Activated CD4-positive, alpha-beta memory T cell treated with anti-CD3 and anti-CD28 coated beads for 36 hours (primary cell): Measurements from ENCODE around the gene AFF1. TPM values are rescaled to one million over a fixed set of nuclear protein-coding genes. Genes with fewer than 3 reads are reported as not detected.
"Not testable (repeated sequence)": the region's sequence is repeated elsewhere in the genome, so short reads cannot be mapped to it uniquely, and the experiment has no call there.

Source experiments
- CTCF ChIA-PET: fragments of 350-600 bp; sonication (Branson Sonifier 250); formaldehyde crosslinking; loops from one replicate; lab custom pipeline; 2021; ENCODE audit warnings: antibody characterized with exemption, inconsistent platforms; lab: Charles Lee
- POLR2A ChIA-PET: fragments of 350-600 bp; sonication (Branson Sonifier 250); formaldehyde crosslinking; loops from one replicate; lab custom pipeline; 2021; ENCODE audit warnings: antibody characterized with exemption; lab: Charles Lee
- DNase-seq: peaks from one replicate; pipeline ENCODE4 v3.0.0-alpha.2; 2020
- H3K27ac Mint-ChIP-seq: one replicate; pipeline ENCODE4 v1.8.0; 2021; ENCODE audit warnings: mixed read lengths
- H3K27me3 Mint-ChIP-seq: one replicate; pipeline ENCODE4 v1.8.0; 2021; ENCODE audit warnings: mixed read lengths
- H3K36me3 Mint-ChIP-seq: one replicate; pipeline ENCODE4 v1.8.0; 2021; ENCODE audit warnings: mixed read lengths
- H3K4me1 Mint-ChIP-seq: one replicate; pipeline ENCODE4 v1.8.0; 2021; ENCODE audit warnings: low read depth, mixed read lengths
- H3K4me3 Mint-ChIP-seq: one replicate; pipeline ENCODE4 v1.8.0; 2021; ENCODE audit warnings: mild to moderate bottlenecking, mixed read lengths
- H3K9me3 Mint-ChIP-seq: one replicate; pipeline ENCODE4 v1.8.0; 2021; ENCODE audit warnings: mixed read lengths
- intact Hi-C: fragments of 100-400 bp; cut with micrococcal nuclease; formaldehyde crosslinking; loops from one replicate; pipeline ENCODE4 v1.15.1; 2023
- total RNA-seq, 2 experiments: library from RNA; stranded (reverse); gene quantifications; one replicate each; pipeline ENCODE4 v1.2.3, GENCODE V29; 2021

The AFF1 gene
- total RNA-seq, 2 experiments from 2014 or later: 46.1 to 50.8 TPM

- Mint-ChIP-seq H3K9me3 (no peaks in the 10 kb centered on the region), H3K4me1 (peaks cover 57% of the 10 kb centered on the region), H3K36me3 (peaks cover 3% of the 10 kb centered on the region), H3K27ac (peak overlapping the region; percentile 97), H3K4me3 (peak overlapping the region; percentile 91), H3K27me3 (no peaks in the 10 kb centered on the region)
- POLR2A ChIA-PET: interaction anchor here (0.7 to 6.9 kb wide), 10 partner anchors 29 to 96 kb away, joined by 3 to 103 read pairs (median 9); partner anchors contain the start of gene AFF1
- intact Hi-C loops: loop anchor here (2.0 to 5.0 kb wide), 3 partner anchors 50 to 1375 kb away; partner anchors contain the start of gene KLHL8
- peak; percentile 63 for DNase-seq
- CTCF ChIA-PET: interaction anchor here (0.6 to 4.7 kb wide), 7 partner anchors 46 to 102 kb away, joined by 3 to 40 read pairs (median 13); partner anchors contain the start of gene AFF1
These were observed 73.0 kb downstream of the AFF1 start for GRCh38 chr4:87007528-87008446.

- H3K4me1 Mint-ChIP-seq: peaks cover 69% of the 10 kb centered on the region
- intact Hi-C loops: loop anchor here (5.0 kb wide), 2 partner anchors 52 to 1373 kb away; no protein-coding TSS in a partner anchor
- H3K27ac Mint-ChIP-seq: no peak overlapping the region
- no peak for DNase-seq
- H3K4me3 Mint-ChIP-seq: peak overlapping the region; percentile 63
- no peaks in the 10 kb centered on the region for H3K27me3 Mint-ChIP-seq
- ChIA-PET POLR2A (interaction anchor here (1.0 to 6.9 kb wide), 2 partner anchors 73 to 82 kb away, joined by 3 to 103 read pairs; partner anchors contain the start of gene AFF1), CTCF (interaction anchor here (0.8 to 2.3 kb wide), 3 partner anchors 49 to 87 kb away, joined by 3 to 14 read pairs (median 13); partner anchors contain the start of gene AFF1)
- H3K9me3 Mint-ChIP-seq: no peaks in the 10 kb centered on the region
- H3K36me3 Mint-ChIP-seq: peaks cover 3% of the 10 kb centered on the region
These were observed 74.4 kb downstream of the AFF1 start for GRCh38 chr4:87009095-87009648.

GRCh38 chr4:87010192-87010591 lies 75.4 kb downstream of the AFF1 start:
- POLR2A ChIA-PET: interaction anchor here (6.9 kb wide), 1 partner anchor 75 kb away, joined by 103 read pairs; the partner anchor contains the start of gene AFF1
- H3K4me3 Mint-ChIP-seq: no peak overlapping the region
- H3K4me1 Mint-ChIP-seq: peaks cover 75% of the 10 kb centered on the region

GRCh38 chr4:87011340-87012034 lies 76.7 kb downstream of the AFF1 start:
- ChIA-PET CTCF (interaction anchor here (0.8 to 1.7 kb wide), 6 partner anchors 76 to 139 kb away, joined by 3 to 10 read pairs (median 4); partner anchors contain the start of gene AFF1), POLR2A (interaction anchor here (0.5 to 1.0 kb wide), 2 partner anchors 78 to 406 kb away, joined by 3 to 4 read pairs; no protein-coding TSS in a partner anchor)
- no peak overlapping the region for H3K27ac Mint-ChIP-seq
- peaks cover 74% of the 10 kb centered on the region for H3K4me1 Mint-ChIP-seq
- no peak for DNase-seq
- H3K9me3 Mint-ChIP-seq: no peaks in the 10 kb centered on the region
- H3K4me3 Mint-ChIP-seq: no peak overlapping the region
- intact Hi-C loops: loop anchor here (1.0 kb wide), 1 partner anchor 42 kb away; no protein-coding TSS in a partner anchor
- no peaks in the 10 kb centered on the region for H3K27me3 Mint-ChIP-seq
- H3K36me3 Mint-ChIP-seq: peaks cover 3% of the 10 kb centered on the region

More at GRCh38 chr4:87010192-87010591, 75.4 kb downstream of the AFF1 start:
- Mint-ChIP-seq H3K27me3 (no peaks in the 10 kb centered on the region), H3K27ac (no peak overlapping the region), H3K36me3 (peaks cover 3% of the 10 kb centered on the region), H3K9me3 (no peaks in the 10 kb centered on the region)
- intact Hi-C loops: no loop called here
- CTCF ChIA-PET: interaction anchor here (2.2 to 2.3 kb wide), 2 partner anchors 75 to 88 kb away, joined by 13 to 14 read pairs; partner anchors contain the start of gene AFF1
- DNase-seq: no peak

- intact Hi-C loops: loop anchor here (1.0 kb wide), 1 partner anchor 41 kb away; no protein-coding TSS in a partner anchor
- Mint-ChIP-seq H3K4me1 (peaks cover 77% of the 10 kb centered on the region), H3K27me3 (no peaks in the 10 kb centered on the region), H3K9me3 (no peaks in the 10 kb centered on the region), H3K36me3 (peaks cover 3% of the 10 kb centered on the region), H3K4me3 (no peak overlapping the region), H3K27ac (no peak overlapping the region)
- no peak for DNase-seq
- ChIA-PET CTCF (interaction anchor here (0.8 to 1.7 kb wide), 4 partner anchors 78 to 138 kb away, joined by 3 to 10 read pairs (median 4); partner anchors contain the start of gene AFF1), POLR2A (interaction anchor here (0.6 to 1.0 kb wide), 2 partner anchors 77 to 90 kb away, joined by 3 read pairs; no protein-coding TSS in a partner anchor)
These were observed 77.6 kb downstream of the AFF1 start for GRCh38 chr4:87012265-87012953.

GRCh38 chr4:87012954-87013308 lies 78.1 kb downstream of the AFF1 start:
- H3K4me1 Mint-ChIP-seq: peaks cover 80% of the 10 kb centered on the region
- DNase-seq, H3K27me3 Mint-ChIP-seq, H3K9me3 Mint-ChIP-seq, H3K36me3 Mint-ChIP-seq, H3K27ac Mint-ChIP-seq, H3K4me3 Mint-ChIP-seq: not testable (repeated sequence)
- intact Hi-C loops: loop anchor here (1.0 kb wide), 1 partner anchor 40 kb away; no protein-coding TSS in a partner anchor
- CTCF ChIA-PET: interaction anchor here (0.6 kb wide), 1 partner anchor 95 kb away, joined by 3 read pairs; no protein-coding TSS in a partner anchor
- POLR2A ChIA-PET: interaction anchor here (0.6 kb wide), 1 partner anchor 90 kb away, joined by 3 read pairs; no protein-coding TSS in a partner anchor

GRCh38 chr4:87014284-87014782 lies 79.5 kb downstream of the AFF1 start:
- H3K9me3 Mint-ChIP-seq: no peaks in the 10 kb centered on the region
- intact Hi-C loops: no loop called here
- DNase-seq: no peak

GRCh38 chr4:87015416-87015815 lies 80.6 kb downstream of the AFF1 start:
- DNase-seq: no peak
- no peaks in the 10 kb centered on the region for H3K27me3 Mint-ChIP-seq
- H3K36me3 Mint-ChIP-seq: peaks cover 3% of the 10 kb centered on the region
- H3K27ac Mint-ChIP-seq: no peak overlapping the region
- CTCF ChIA-PET: interaction anchor here (2.2 kb wide), 1 partner anchor 93 kb away, joined by 6 read pairs; no protein-coding TSS in a partner anchor
- intact Hi-C loops: no loop called here
- no peaks in the 10 kb centered on the region for H3K9me3 Mint-ChIP-seq
- no peak overlapping the region for H3K4me3 Mint-ChIP-seq
- POLR2A ChIA-PET: interaction anchor here (1.3 kb wide), 1 partner anchor 9 kb away, joined by 5 read pairs; no protein-coding TSS in a partner anchor
- H3K4me1 Mint-ChIP-seq: peaks cover 81% of the 10 kb centered on the region

More at GRCh38 chr4:87014284-87014782, 79.5 kb downstream of the AFF1 start:
- H3K27me3 Mint-ChIP-seq: no peaks in the 10 kb centered on the region
- ChIA-PET POLR2A (interaction anchor here (1.3 kb wide), 1 partner anchor 8 kb away, joined by 5 read pairs; no protein-coding TSS in a partner anchor), CTCF (interaction anchor here (0.7 to 2.2 kb wide), 3 partner anchors 46 to 92 kb away, joined by 3 to 6 read pairs (median 5); no protein-coding TSS in a partner anchor)
- no peak overlapping the region for H3K27ac Mint-ChIP-seq
- H3K36me3 Mint-ChIP-seq: no peaks in the 10 kb centered on the region
- no peak overlapping the region for H3K4me3 Mint-ChIP-seq
- peaks cover 81% of the 10 kb centered on the region for H3K4me1 Mint-ChIP-seq

- Mint-ChIP-seq H3K27me3 (no peaks in the 10 kb centered on the region), H3K27ac (peak overlapping the region; percentile 35), H3K36me3 (peaks cover 6% of the 10 kb centered on the region), H3K9me3 (no peaks in the 10 kb centered on the region), H3K4me1 (peaks cover 73% of the 10 kb centered on the region), H3K4me3 (no peak overlapping the region)
- intact Hi-C loops: loop anchor here (1.0 kb wide), 1 partner anchor 11 kb away; no protein-coding TSS in a partner anchor
- no peak for DNase-seq
- ChIA-PET CTCF (no interaction called here), POLR2A (interaction anchor here (1.1 kb wide), 1 partner anchor 12 kb away, joined by 3 read pairs; no protein-coding TSS in a partner anchor)
These were observed 83.0 kb downstream of the AFF1 start for GRCh38 chr4:87017580-87018342.
